ENCODE results near the gene LEPR.

The LEPR gene

DNA sequence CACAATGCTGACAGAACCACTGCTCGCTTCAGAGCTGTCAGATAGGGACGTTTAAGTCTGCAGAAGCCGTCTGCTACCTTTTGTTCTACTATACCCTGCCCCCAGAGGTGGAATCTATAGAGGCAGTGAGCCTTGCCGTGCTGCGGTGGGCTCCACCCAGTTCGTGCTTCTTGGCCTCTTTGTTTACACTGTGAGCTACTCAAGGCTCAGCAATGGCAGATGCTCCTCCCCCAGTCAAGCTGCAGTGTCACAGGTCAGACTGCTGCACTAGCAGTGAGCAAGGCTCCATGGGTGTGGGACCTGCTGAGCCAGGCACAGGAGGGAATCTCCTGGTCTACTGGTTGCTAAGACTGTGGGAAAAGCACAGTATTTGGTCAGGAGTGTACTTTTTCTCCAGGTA, 47.1 kb downstream of the LEPR start:
- TF ChIP-seq, protein P1, sequence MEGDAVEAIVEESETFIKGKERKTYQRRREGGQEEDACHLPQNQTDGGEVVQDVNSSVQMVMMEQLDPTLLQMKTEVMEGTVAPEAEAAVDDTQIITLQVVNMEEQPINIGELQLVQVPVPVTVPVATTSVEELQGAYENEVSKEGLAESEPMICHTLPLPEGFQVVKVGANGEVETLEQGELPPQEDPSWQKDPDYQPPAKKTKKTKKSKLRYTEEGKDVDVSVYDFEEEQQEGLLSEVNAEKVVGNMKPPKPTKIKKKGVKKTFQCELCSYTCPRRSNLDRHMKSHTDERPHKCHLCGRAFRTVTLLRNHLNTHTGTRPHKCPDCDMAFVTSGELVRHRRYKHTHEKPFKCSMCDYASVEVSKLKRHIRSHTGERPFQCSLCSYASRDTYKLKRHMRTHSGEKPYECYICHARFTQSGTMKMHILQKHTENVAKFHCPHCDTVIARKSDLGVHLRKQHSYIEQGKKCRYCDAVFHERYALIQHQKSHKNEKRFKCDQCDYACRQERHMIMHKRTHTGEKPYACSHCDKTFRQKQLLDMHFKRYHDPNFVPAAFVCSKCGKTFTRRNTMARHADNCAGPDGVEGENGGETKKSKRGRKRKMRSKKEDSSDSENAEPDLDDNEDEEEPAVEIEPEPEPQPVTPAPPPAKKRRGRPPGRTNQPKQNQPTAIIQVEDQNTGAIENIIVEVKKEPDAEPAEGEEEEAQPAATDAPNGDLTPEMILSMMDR (IDR thresholded peaks at IDR 0.05; ENCODE audit: borderline replicate concordance, control extremely low read depth, extremely low read depth, insufficient read depth, missing control alignments) = no peak
- in situ Hi-C loops (cut with MboI; ENCODE audit: low sequenced_read_pairs, unreplicated experiment) = no loop called here
- no peak for DNase-seq (ENCODE audit: low spot score)

DNA sequence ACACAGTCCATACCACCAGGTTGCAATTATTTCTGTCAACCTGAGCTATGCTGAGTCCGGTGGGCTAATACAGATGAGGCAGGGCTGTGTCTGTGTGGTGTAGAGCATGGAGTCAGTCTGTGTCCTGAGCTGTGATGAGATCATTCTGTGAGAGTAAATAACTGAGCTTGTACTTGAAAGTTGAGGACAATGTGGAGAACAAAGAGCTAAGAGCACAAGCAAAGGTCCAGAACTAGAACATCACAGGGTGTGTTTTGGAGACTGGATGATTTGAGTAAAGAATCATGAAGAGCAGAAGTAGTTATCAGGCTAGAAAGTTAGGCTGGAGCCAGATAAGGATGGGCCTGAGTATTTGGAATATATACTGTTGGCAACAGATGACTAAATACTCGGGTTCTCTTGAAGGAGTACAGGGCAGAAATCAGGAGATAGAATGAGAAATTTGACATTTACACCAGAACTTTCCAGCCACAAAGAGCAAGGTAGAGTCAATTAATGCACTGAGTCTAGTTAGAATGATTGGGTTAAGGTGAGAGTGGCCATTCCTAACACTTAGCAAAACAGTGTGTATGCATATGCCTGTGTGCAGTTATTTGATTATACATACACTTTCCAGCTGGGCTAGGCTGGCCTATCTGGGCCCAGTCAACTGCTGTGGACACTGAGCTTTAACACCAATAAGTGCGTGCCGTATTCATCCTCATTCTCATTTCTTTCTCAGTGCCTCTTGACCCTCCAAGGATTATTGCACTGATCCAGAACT, 48.8 kb downstream of the LEPR start:
- in situ Hi-C loops (cut with MboI; ENCODE audit: low sequenced_read_pairs, unreplicated experiment) = no loop called here
- no peak for DNase-seq (ENCODE audit: low spot score)

DNA sequence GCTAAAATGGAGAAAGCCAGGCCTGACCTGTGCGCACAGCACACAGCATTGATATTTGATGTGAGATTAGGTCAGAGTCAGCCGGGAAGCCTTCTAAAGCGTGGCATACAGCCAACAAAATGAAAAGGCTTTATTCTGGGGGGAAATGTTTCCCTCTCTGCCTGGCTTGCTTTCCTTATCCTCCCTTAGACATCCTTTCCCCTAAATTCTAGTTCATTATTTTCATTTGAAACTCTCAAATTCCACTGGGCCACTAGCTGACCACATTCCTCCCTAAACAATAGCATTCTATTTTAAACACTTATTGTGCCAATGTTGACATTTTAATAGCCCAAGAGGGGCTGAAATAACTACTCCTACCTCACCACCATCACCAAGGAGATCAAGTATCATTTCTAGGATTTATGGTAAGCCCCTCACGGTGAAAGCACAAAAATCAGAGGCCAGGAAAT, 49.4 kb downstream of the LEPR start:
- in situ Hi-C loops (cut with MboI; ENCODE audit: low sequenced_read_pairs, unreplicated experiment) = no loop called here
- no peak for DNase-seq (ENCODE audit: low spot score)
- TF ChIP-seq, protein P1 (IDR thresholded peaks at IDR 0.05; ENCODE audit: borderline replicate concordance, control extremely low read depth, extremely low read depth, insufficient read depth, missing control alignments) = no peak

More for the DNA sequence above, 48.8 kb downstream of the LEPR start:
- TF ChIP-seq, protein P1 (IDR thresholded peaks at IDR 0.05; ENCODE audit: borderline replicate concordance, control extremely low read depth, extremely low read depth, insufficient read depth, missing control alignments) = no peak

Data from GM13976 (cell line).